ENCODE results near the gene HERC4. TPM values are rescaled to one million over a fixed set of nuclear protein-coding genes. Genes with fewer than 3 reads are reported as not detected.

The HERC4 gene
- total RNA-seq, 2 experiments from 2014 or later = 34.2 to 72.6 TPM

- Histone ChIP-seq H3K4me1 (ENCODE audit: insufficient read depth, low read length, poor library complexity, severe bottlenecking) (peaks cover 34% of the 10 kb centered on the region), H3K36me3 (ENCODE audit: insufficient read depth, low read length) (peaks cover 17% of the 10 kb centered on the region), H3K4me2 (ENCODE audit: low read length) (peak overlapping the region; percentile 27), H3K79me2 (ENCODE audit: insufficient read depth, low read depth, low read length) (no peaks in the 10 kb centered on the region; the same call in 1 of the 2 replicates), H3K4me3 (ENCODE audit: low read depth, low read length, poor library complexity, severe bottlenecking) (no peak overlapping the region), H2AFZ (ENCODE audit: low read length) (peak overlapping the region; percentile 6; the same call in 1 of the 2 replicates), H3K9me2 (ENCODE audit: insufficient read depth, low read length) (no peaks in the 10 kb centered on the region), H3K9me3 (ENCODE audit: low read length) (no peaks in the 10 kb centered on the region), H4K20me1 (ENCODE audit: insufficient read depth, low read length) (no peaks in the 10 kb centered on the region), H3K27ac (ENCODE audit: low read depth, low read length, poor library complexity, severe bottlenecking) (no peak overlapping the region)
- DNase-seq (ENCODE audit: low spot score) = peak; percentile 5
- ChIA-PET POLR2A (interaction anchor here (0.6 to 1.2 kb wide), 5 partner anchors 9 to 783 kb away, joined by 3 to 7 read pairs (median 3); no protein-coding TSS in a partner anchor), CTCF (ENCODE audit: unreplicated experiment) (interaction anchor here (0.7 kb wide), 1 partner anchor 23 kb away, joined by 3 read pairs; no protein-coding TSS in a partner anchor)
- intact Hi-C loops (cut with micrococcal nuclease; ENCODE audit: unreplicated experiment) = no loop called here
- TF ChIP-seq, protein P1, sequence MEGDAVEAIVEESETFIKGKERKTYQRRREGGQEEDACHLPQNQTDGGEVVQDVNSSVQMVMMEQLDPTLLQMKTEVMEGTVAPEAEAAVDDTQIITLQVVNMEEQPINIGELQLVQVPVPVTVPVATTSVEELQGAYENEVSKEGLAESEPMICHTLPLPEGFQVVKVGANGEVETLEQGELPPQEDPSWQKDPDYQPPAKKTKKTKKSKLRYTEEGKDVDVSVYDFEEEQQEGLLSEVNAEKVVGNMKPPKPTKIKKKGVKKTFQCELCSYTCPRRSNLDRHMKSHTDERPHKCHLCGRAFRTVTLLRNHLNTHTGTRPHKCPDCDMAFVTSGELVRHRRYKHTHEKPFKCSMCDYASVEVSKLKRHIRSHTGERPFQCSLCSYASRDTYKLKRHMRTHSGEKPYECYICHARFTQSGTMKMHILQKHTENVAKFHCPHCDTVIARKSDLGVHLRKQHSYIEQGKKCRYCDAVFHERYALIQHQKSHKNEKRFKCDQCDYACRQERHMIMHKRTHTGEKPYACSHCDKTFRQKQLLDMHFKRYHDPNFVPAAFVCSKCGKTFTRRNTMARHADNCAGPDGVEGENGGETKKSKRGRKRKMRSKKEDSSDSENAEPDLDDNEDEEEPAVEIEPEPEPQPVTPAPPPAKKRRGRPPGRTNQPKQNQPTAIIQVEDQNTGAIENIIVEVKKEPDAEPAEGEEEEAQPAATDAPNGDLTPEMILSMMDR (conservative IDR thresholded peaks at IDR 0.05; ENCODE audit: low read length) = no peak
- no peak for TF ChIP-seq EZH2phosphoT487 (IDR thresholded peaks at IDR 0.05; ENCODE audit: borderline replicate concordance, low read depth, low read length)
- BruUV-seq (replicated peaks) = no TSS peak
These were observed 27.3 kb downstream of the HERC4 start for GRCh38 chr10:68047554-68048327.

GRCh38 chr10:68047122-68047521 is 28.0 kb downstream of the HERC4 start:
- Histone ChIP-seq H3K9me3 (ENCODE audit: low read length) (no peaks in the 10 kb centered on the region), H3K79me2 (ENCODE audit: insufficient read depth, low read depth, low read length) (no peaks in the 10 kb centered on the region; the same call in 1 of the 2 replicates), H3K27ac (ENCODE audit: low read depth, low read length, poor library complexity, severe bottlenecking) (no peak overlapping the region), H3K4me2 (ENCODE audit: low read length) (peak overlapping the region; percentile 27), H4K20me1 (ENCODE audit: insufficient read depth, low read length) (no peaks in the 10 kb centered on the region), H3K4me3 (ENCODE audit: low read depth, low read length, poor library complexity, severe bottlenecking) (no peak overlapping the region), H3K9me2 (ENCODE audit: insufficient read depth, low read length) (no peaks in the 10 kb centered on the region), H2AFZ (ENCODE audit: low read length) (peak overlapping the region; percentile 6; the same call in 1 of the 2 replicates), H3K4me1 (ENCODE audit: insufficient read depth, low read length, poor library complexity, severe bottlenecking) (peaks cover 28% of the 10 kb centered on the region), H3K36me3 (ENCODE audit: insufficient read depth, low read length) (peaks cover 17% of the 10 kb centered on the region)
- POLR2A ChIA-PET = interaction anchor here (0.7 to 1.2 kb wide), 5 partner anchors 10 to 784 kb away, joined by 3 to 7 read pairs (median 3); no protein-coding TSS in a partner anchor
- BruUV-seq (replicated peaks) = no TSS peak
- DNase-seq (ENCODE audit: low spot score) = no peak
- TF ChIP-seq EZH2phosphoT487 (IDR thresholded peaks at IDR 0.05; ENCODE audit: borderline replicate concordance, low read depth, low read length) = no peak
- TF ChIP-seq, protein P1 (conservative IDR thresholded peaks at IDR 0.05; ENCODE audit: low read length) = no peak
- CTCF ChIA-PET (ENCODE audit: unreplicated experiment) = no interaction called here
- intact Hi-C loops (cut with micrococcal nuclease; ENCODE audit: unreplicated experiment) = no loop called here

GRCh38 chr10:68046642-68047041 is 28.4 kb downstream of the HERC4 start:
- intact Hi-C loops (cut with micrococcal nuclease; ENCODE audit: unreplicated experiment) = no loop called here
- BruUV-seq (replicated peaks) = no TSS peak
- Histone ChIP-seq H3K9me3 (ENCODE audit: low read length) (no peaks in the 10 kb centered on the region), H3K9me2 (ENCODE audit: insufficient read depth, low read length) (no peaks in the 10 kb centered on the region), H3K4me1 (ENCODE audit: insufficient read depth, low read length, poor library complexity, severe bottlenecking) (peaks cover 27% of the 10 kb centered on the region), H2AFZ (ENCODE audit: low read length) (no peak overlapping the region), H4K20me1 (ENCODE audit: insufficient read depth, low read length) (no peaks in the 10 kb centered on the region), H3K4me2 (ENCODE audit: low read length) (peak overlapping the region; percentile 27), H3K79me2 (ENCODE audit: insufficient read depth, low read depth, low read length) (no peaks in the 10 kb centered on the region; the same call in 1 of the 2 replicates), H3K4me3 (ENCODE audit: low read depth, low read length, poor library complexity, severe bottlenecking) (no peak overlapping the region), H3K36me3 (ENCODE audit: insufficient read depth, low read length) (peaks cover 17% of the 10 kb centered on the region), H3K27ac (ENCODE audit: low read depth, low read length, poor library complexity, severe bottlenecking) (no peak overlapping the region)
- POLR2A ChIA-PET = interaction anchor here (0.6 to 1.2 kb wide), 5 partner anchors 10 to 233 kb away, joined by 3 to 7 read pairs (median 3); no protein-coding TSS in a partner anchor
- TF ChIP-seq EZH2phosphoT487 (IDR thresholded peaks at IDR 0.05; ENCODE audit: borderline replicate concordance, low read depth, low read length) = no peak
- TF ChIP-seq, protein P1 (conservative IDR thresholded peaks at IDR 0.05; ENCODE audit: low read length) = no peak
- CTCF ChIA-PET (ENCODE audit: unreplicated experiment) = no interaction called here
- peak; percentile 6 for DNase-seq (ENCODE audit: low spot score)
